GM12864 (cell line): Measurements from ENCODE around the gene MYLK2.

Experiments
- DNase-seq: peaks from one replicate; pipeline ENCODE4 v3.0.0-alpha.2; 2011; ENCODE audit warnings: low read depth
- H3K4me3 ChIP-seq: 2 replicates; pipeline ENCODE4 v1.5.1; 2011; ENCODE audit warnings: mild to moderate bottlenecking, low read depth, low read length, control low read depth
- CTCF ChIP-seq: IDR thresholded peaks from 2 replicates; pipeline ENCODE4 v1.5.1; 2011; ENCODE audit warnings: low read depth, mild to moderate bottlenecking, moderate library complexity, low read length, control low read depth, inconsistent platforms; ENCODE audit errors: missing control alignments

Gene MYLK2

GRCh38 chr20:31784354-31785044 lies 34.7 kb upstream of the MYLK2 start:
- DNase-seq: no peak
- H3K4me3 ChIP-seq: no peak overlapping the region
- TF ChIP-seq CTCF: no peak

GRCh38 chr20:31785089-31785488 lies 34.1 kb upstream of the MYLK2 start:
- TF ChIP-seq CTCF: no peak
- H3K4me3 ChIP-seq: no peak overlapping the region
- no peak for DNase-seq

DNA sequence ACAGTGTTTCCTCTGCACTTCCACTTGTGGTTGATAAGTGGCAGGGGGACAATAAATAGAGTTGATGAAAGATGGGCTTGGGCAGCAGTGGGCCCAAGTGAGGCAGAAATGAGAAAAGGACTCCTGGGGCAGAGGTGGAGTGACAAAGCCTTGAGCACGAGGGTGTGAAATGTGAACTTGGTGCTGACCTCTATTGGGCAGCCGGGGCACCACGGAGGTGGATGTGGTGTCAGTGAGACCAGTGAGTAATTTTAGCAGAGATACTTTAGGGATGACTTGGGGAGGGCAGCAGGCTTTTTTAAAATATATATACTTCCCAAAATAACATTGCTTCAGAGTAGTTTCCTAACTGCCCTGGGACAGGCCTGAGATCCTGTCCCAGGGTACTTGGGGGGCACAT lies 30.6 kb upstream of the MYLK2 start:
- DNase-seq: no peak
- no peak overlapping the region for H3K4me3 ChIP-seq
- TF ChIP-seq CTCF: no peak

GRCh38 chr20:31790401-31790800 lies 28.8 kb upstream of the MYLK2 start:
- no peak overlapping the region for H3K4me3 ChIP-seq
- no peak for DNase-seq
- TF ChIP-seq CTCF: no peak

GRCh38 chr20:31797364-31797763 lies 21.8 kb upstream of the MYLK2 start:
- DNase-seq: no peak
- TF ChIP-seq CTCF: no peak
- H3K4me3 ChIP-seq: no peak overlapping the region

DNA sequence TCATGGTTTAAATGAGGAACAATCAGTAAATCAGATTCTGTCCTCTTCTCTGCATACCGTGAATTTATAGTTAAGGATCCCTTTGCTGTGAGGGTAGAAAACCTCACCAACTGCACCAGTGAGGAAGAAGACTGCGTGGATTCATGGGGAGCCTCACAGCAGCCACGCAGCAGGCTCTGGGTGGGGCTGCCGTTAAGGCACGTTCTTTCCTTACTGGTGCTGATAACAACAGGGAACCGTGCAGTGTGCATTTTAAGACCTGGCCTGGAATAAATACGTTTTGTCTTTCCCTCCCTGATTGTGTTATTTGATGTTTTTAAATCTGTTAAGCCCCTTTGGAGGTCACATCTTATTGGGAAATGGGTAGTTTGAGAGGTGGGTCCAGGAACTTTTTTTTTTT lies 17.6 kb upstream of the MYLK2 start:
- H3K4me3 ChIP-seq: no peak overlapping the region
- TF ChIP-seq CTCF: no peak
- DNase-seq: no peak
